HG03039 (cell line): ENCODE data around the gene FUT3.

ENCODE experiments used
- ATAC-seq: cut with Tn5 transposase; IDR thresholded peaks from one replicate; pipeline ENCODE4 v1.9.1; 2021; ENCODE audit warnings: mild to moderate bottlenecking, moderate library complexity; ENCODE audit not compliant: unreplicated experiment

Gene FUT3

GRCh38 chr19:5826531-5827341, 24.5 kb downstream of the FUT3 start:
- ATAC-seq = no peak

GRCh38 chr19:5825178-5825577, 26.1 kb downstream of the FUT3 start:
- no peak for ATAC-seq

GRCh38 chr19:5824751-5825150, 26.5 kb downstream of the FUT3 start:
- ATAC-seq = no peak

- ATAC-seq = no peak
Observed at GRCh38 chr19:5823579-5824281, 27.5 kb downstream of the FUT3 start.

GRCh38 chr19:5822181-5822844, 28.9 kb downstream of the FUT3 start:
- ATAC-seq = no peak

- no peak for ATAC-seq
Observed at GRCh38 chr19:5821521-5822180, 29.6 kb downstream of the FUT3 start.

- ATAC-seq = no peak
Observed at GRCh38 chr19:5820785-5821184, 30.5 kb downstream of the FUT3 start.

- ATAC-seq = no peak
Observed at GRCh38 chr19:5818594-5818993, 32.7 kb downstream of the FUT3 start.

- ATAC-seq = no peak
Observed at GRCh38 chr19:5817218-5817617, 34.0 kb downstream of the FUT3 start.

GRCh38 chr19:5814852-5815246, 36.4 kb downstream of the FUT3 start:
- no peak for ATAC-seq

- ATAC-seq = no peak
Observed at GRCh38 chr19:5814123-5814851, 37.0 kb downstream of the FUT3 start.

- no peak for ATAC-seq
Observed at GRCh38 chr19:5811117-5811516, 40.1 kb downstream of the FUT3 start.

GRCh38 chr19:5809469-5809868, 41.8 kb downstream of the FUT3 start:
- ATAC-seq = no peak

- ATAC-seq = no peak
Observed at GRCh38 chr19:5809053-5809452, 42.2 kb downstream of the FUT3 start.

- no peak for ATAC-seq
Observed at GRCh38 chr19:5808120-5808816, 43.0 kb downstream of the FUT3 start.

GRCh38 chr19:5806905-5807304, 44.3 kb downstream of the FUT3 start:
- ATAC-seq = no peak

- no peak for ATAC-seq
Observed at GRCh38 chr19:5806133-5806489, 45.1 kb downstream of the FUT3 start.

- no peak for ATAC-seq
Observed at GRCh38 chr19:5805462-5806132, 45.7 kb downstream of the FUT3 start.
